Endothelial cell of umbilical vein (primary cell): ENCODE results near the gene C16orf89. TPM values are rescaled to one million over a fixed set of nuclear protein-coding genes. Genes with fewer than 3 reads are reported as not detected.

ENCODE experiments used
- BruUV-seq: library from RNA; stranded (reverse); fragments of 400-500 nt; replicated peaks from 2 replicates; lab custom pipeline; 2021; lab: Mats Ljungman, UMichigan
- CTCF ChIA-PET: fragments of 300-600, 350-600 bp; sonication (Branson Sonifier 250); formaldehyde crosslinking; loops from one replicate; lab custom pipeline; 2021; ENCODE audit warnings: antibody characterized with exemption, inconsistent platforms; lab: Charles Lee
- POLR2A ChIA-PET: fragments of 300-600, 350-600 bp; sonication (Branson Sonifier 250); formaldehyde crosslinking; loops from one replicate; lab custom pipeline; 2021; ENCODE audit warnings: antibody characterized with exemption, inconsistent platforms; lab: Charles Lee
- DNase-seq: peaks from one replicate; pipeline ENCODE4 v3.0.0-alpha.2; 2011; ENCODE audit warnings: low read depth, low spot score
- FAIRE-seq: peaks from 2 replicates; lab custom pipeline; 2011; peaks lifted over from hg19 to GRCh38; lab: Jason Lieb, UNC
- H2AFZ ChIP-seq: 2 replicates; pipeline ENCODE4 v1.6.0; 2012; ENCODE audit warnings: low read depth, low read length, control low read depth, inconsistent platforms
- H3K27ac ChIP-seq: 2 replicates; pipeline ENCODE4 v1.5.1; 2011; ENCODE audit warnings: low read depth, mild to moderate bottlenecking, control low read depth, low read length, moderate library complexity; ENCODE audit not compliant: insufficient read depth
- H3K27me3 ChIP-seq, 2 experiments: 2 replicates each; pipeline versions ENCODE4 v1.6.0 to v1.6.1; 2011; ENCODE audit warnings: low read length in 2 of 2, mixed read lengths in 1 of 2; ENCODE audit not compliant: control insufficient read depth in 2 of 2, insufficient read depth in 2 of 2
- H3K36me3 ChIP-seq, 2 experiments: 2 replicates in 1 of 2; 3 replicates in 1 of 2; pipeline ENCODE4 v1.5.1; 2011; ENCODE audit warnings: low read length in 2 of 2, mild to moderate bottlenecking in 1 of 2, moderate library complexity in 1 of 2; ENCODE audit not compliant: control insufficient read depth in 2 of 2, insufficient read depth in 2 of 2; ENCODE audit errors: extremely low read depth in 1 of 2
- H3K4me1 ChIP-seq: 3 replicates; pipeline ENCODE4 v1.5.1; 2011; ENCODE audit warnings: mild to moderate bottlenecking, low read length; ENCODE audit not compliant: control insufficient read depth, insufficient read depth; ENCODE audit errors: extremely low read depth
- H3K4me2 ChIP-seq: 2 replicates; pipeline ENCODE4 v1.6.1; 2011; ENCODE audit warnings: low read length, control low read depth, mixed read lengths; ENCODE audit not compliant: insufficient read depth
- H3K4me3 ChIP-seq, 3 experiments: fragments of 200-600 bp in 1 of 3; sonication (generic), shearing (Covaris generic) in 1 of 3; replicated peaks in 1 of 3; 2 replicates each; pipeline ENCODE4 v1.5.1; 2011 to 2016; ENCODE audit warnings: control low read depth in 3 of 3, low read length in 3 of 3, mild to moderate bottlenecking in 2 of 3, inconsistent platforms in 1 of 3, low read depth in 1 of 3, moderate library complexity in 1 of 3; ENCODE audit not compliant: insufficient read depth in 1 of 3
- H3K79me2 ChIP-seq: 2 replicates; pipeline ENCODE4 v1.6.0; 2012; ENCODE audit warnings: low read length, inconsistent platforms; ENCODE audit not compliant: control insufficient read depth, insufficient read depth
- H3K9ac ChIP-seq: replicated peaks from 2 replicates; pipeline ENCODE3; 2011; ENCODE audit warnings: low read length, control low read depth; ENCODE audit not compliant: insufficient read depth; ENCODE audit errors: extremely low read depth
- H3K9me1 ChIP-seq: replicated peaks from 3 replicates; pipeline ENCODE4 v1.6.0; 2011; ENCODE audit warnings: mild to moderate bottlenecking, low read length; ENCODE audit not compliant: control insufficient read depth, insufficient read depth; ENCODE audit errors: extremely low read depth
- H3K9me3 ChIP-seq: replicated peaks from 2 replicates; pipeline ENCODE4 v1.5.1; 2012; ENCODE audit warnings: low read length, inconsistent platforms; ENCODE audit not compliant: control insufficient read depth, insufficient read depth
- H4K20me1 ChIP-seq: replicated peaks from 2 replicates; pipeline ENCODE3; 2011; ENCODE audit warnings: mild to moderate bottlenecking, low read length; ENCODE audit not compliant: control insufficient read depth, insufficient read depth; ENCODE audit errors: extremely low read depth
- EZH2 ChIP-seq: IDR thresholded peaks from 2 replicates; pipeline ENCODE4 v1.6.1; 2012; ENCODE audit warnings: borderline replicate concordance, low read depth, mild to moderate bottlenecking, moderate library complexity, low read length, inconsistent platforms; ENCODE audit not compliant: severe bottlenecking
- FOS ChIP-seq: IDR thresholded peaks from 2 replicates; pipeline ENCODE4 v1.6.1; 2011; ENCODE audit warnings: mild to moderate bottlenecking, low read length, moderate library complexity, borderline replicate concordance; ENCODE audit not compliant: insufficient read depth
- GATA2 ChIP-seq: IDR thresholded peaks from 2 replicates; pipeline ENCODE4 v1.7.0; 2011; ENCODE audit warnings: low read depth, mild to moderate bottlenecking, moderate library complexity, mixed read lengths, low read length; ENCODE audit not compliant: insufficient read length, insufficient read depth
- JUN ChIP-seq: IDR thresholded peaks from 2 replicates; pipeline ENCODE4 v1.6.1; 2011; ENCODE audit warnings: borderline replicate concordance, low read depth; ENCODE audit not compliant: insufficient read length, insufficient read depth
- MYC ChIP-seq: IDR thresholded peaks from one replicate; pipeline ENCODE4 v1.6.1; 2011; ENCODE audit warnings: mild to moderate bottlenecking, low read depth, low read length
- POLR2A ChIP-seq: IDR thresholded peaks from 2 replicates; pipeline ENCODE4 v1.6.1; 2012; ENCODE audit warnings: low read depth, mild to moderate bottlenecking, control low read depth, low read length
- POLR2AphosphoS5 ChIP-seq: IDR thresholded peaks from 2 replicates; pipeline ENCODE4 v1.6.1; 2012; ENCODE audit warnings: low read depth, mild to moderate bottlenecking, control low read depth, low read length, moderate library complexity; ENCODE audit not compliant: insufficient read depth
- dilution Hi-C: fragments of 300-500 bp; cut with MboI; formaldehyde crosslinking; loops from one replicate; pipeline ENCODE4 v1.15.0; 2019; ENCODE audit warnings: low sequenced_read_pairs; ENCODE audit not compliant: extremely low pct_ligation_motif_present
- intact Hi-C: fragments of 100-400 bp; cut with micrococcal nuclease; formaldehyde crosslinking; loops from one replicate; pipeline ENCODE4 v1.10.0; 2022
- polyA plus RNA-seq, 4 experiments: library from polyadenylated mRNA; depleted of rRNA in 3 of 4; stranded (reverse) in 3 of 4; unstranded in 1 of 4; fragments of >200 nt; gene quantifications; 2 replicates each; pipeline versions ENCODE4 v1.2.1 to v1.2.3, GENCODE V29; 2011 to 2012; ENCODE audit warnings: missing spikeins in 1 of 4
- total RNA-seq: library from RNA; stranded (reverse); gene quantifications from 2 replicates; pipeline ENCODE4 v1.2.3, GENCODE V29; 2021
- TF ChIP-seq, protein P1 (sequence below), 2 donors: IDR thresholded peaks; 1 replicate in 1 of 2; 2 replicates in 1 of 2; pipeline ENCODE4 v1.5.1; 2011; ENCODE audit warnings: low read length in 2 of 2, mild to moderate bottlenecking in 2 of 2, moderate library complexity in 2 of 2, control low read depth in 1 of 2, inconsistent platforms in 1 of 2, low read depth in 1 of 2; ENCODE audit not compliant: insufficient read depth in 1 of 2; ENCODE audit errors: extremely low read depth in 1 of 2
- TF ChIP-seq, protein P2 (sequence below): IDR thresholded peaks from 2 replicates; pipeline ENCODE4 v1.6.1; 2011; ENCODE audit not compliant: insufficient read depth, insufficient read length

C16orf89 gene
- total and polyA plus RNA-seq, 2 donors (not counting 3 experiments of a cell fraction or from before 2014, with no cell fraction given), result not detected

GRCh38 chr16:5036228-5037156 lies 29.3 kb downstream of the C16orf89 start:
- H3K79me2 ChIP-seq, result no peaks in the 10 kb centered on the region
- CTCF ChIA-PET, result no interaction called here

More at GRCh38 chr16:5036228-5037156, 29.3 kb downstream of the C16orf89 start:
- intact Hi-C loops, result no loop called here
- no peak for FAIRE-seq
- BruUV-seq, result no TSS peak
- no peak overlapping the region for H2AFZ ChIP-seq
- no peaks in the 10 kb centered on the region for H3K9me1 ChIP-seq
- no peaks in the 10 kb centered on the region for H3K27me3 ChIP-seq
- H3K9me3 ChIP-seq, result no peaks in the 10 kb centered on the region
- H3K4me2 ChIP-seq, result no peak overlapping the region
- dilution Hi-C loops, result no loop called here
- H3K4me3 ChIP-seq, result no peak overlapping the region
- no peak overlapping the region for H3K9ac ChIP-seq
- DNase-seq, result no peak
- H4K20me1 ChIP-seq, result no peaks in the 10 kb centered on the region
- H3K27ac ChIP-seq, result no peak overlapping the region
- POLR2A ChIA-PET, result no interaction called here
- peaks cover 12% of the 10 kb centered on the region for H3K4me1 ChIP-seq
- no peaks in the 10 kb centered on the region for H3K36me3 ChIP-seq
- no peak for TF ChIP-seq GATA2
- no peak for TF ChIP-seq EZH2
- TF ChIP-seq, protein P1, sequence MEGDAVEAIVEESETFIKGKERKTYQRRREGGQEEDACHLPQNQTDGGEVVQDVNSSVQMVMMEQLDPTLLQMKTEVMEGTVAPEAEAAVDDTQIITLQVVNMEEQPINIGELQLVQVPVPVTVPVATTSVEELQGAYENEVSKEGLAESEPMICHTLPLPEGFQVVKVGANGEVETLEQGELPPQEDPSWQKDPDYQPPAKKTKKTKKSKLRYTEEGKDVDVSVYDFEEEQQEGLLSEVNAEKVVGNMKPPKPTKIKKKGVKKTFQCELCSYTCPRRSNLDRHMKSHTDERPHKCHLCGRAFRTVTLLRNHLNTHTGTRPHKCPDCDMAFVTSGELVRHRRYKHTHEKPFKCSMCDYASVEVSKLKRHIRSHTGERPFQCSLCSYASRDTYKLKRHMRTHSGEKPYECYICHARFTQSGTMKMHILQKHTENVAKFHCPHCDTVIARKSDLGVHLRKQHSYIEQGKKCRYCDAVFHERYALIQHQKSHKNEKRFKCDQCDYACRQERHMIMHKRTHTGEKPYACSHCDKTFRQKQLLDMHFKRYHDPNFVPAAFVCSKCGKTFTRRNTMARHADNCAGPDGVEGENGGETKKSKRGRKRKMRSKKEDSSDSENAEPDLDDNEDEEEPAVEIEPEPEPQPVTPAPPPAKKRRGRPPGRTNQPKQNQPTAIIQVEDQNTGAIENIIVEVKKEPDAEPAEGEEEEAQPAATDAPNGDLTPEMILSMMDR (IDR thresholded peaks at IDR 0.05; ENCODE audit: extremely low read depth in 1 of 2, insufficient read depth in 1 of 2, low read depth in 1 of 2, low read length in 2 of 2), result no peak
- TF ChIP-seq POLR2AphosphoS5, result no peak
- no peak for TF ChIP-seq MYC
- no peak for TF ChIP-seq FOS
- TF ChIP-seq JUN, result no peak
- TF ChIP-seq, protein P2, sequence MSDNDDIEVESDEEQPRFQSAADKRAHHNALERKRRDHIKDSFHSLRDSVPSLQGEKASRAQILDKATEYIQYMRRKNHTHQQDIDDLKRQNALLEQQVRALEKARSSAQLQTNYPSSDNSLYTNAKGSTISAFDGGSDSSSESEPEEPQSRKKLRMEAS, result no peak
- TF ChIP-seq POLR2A, result no peak
